Measurements from ENCODE around the gene UTP18. TPM values are rescaled to one million over a fixed set of nuclear protein-coding genes. Genes with fewer than 3 reads are reported as not detected.
"Not testable (repeated sequence)": the region's sequence is repeated elsewhere in the genome, so short reads cannot be mapped to it uniquely, and the experiment has no call there.

Gene UTP18
- total RNA-seq, 2 donors from 2014 or later, result 32.3 to 50.8 TPM

DNA sequence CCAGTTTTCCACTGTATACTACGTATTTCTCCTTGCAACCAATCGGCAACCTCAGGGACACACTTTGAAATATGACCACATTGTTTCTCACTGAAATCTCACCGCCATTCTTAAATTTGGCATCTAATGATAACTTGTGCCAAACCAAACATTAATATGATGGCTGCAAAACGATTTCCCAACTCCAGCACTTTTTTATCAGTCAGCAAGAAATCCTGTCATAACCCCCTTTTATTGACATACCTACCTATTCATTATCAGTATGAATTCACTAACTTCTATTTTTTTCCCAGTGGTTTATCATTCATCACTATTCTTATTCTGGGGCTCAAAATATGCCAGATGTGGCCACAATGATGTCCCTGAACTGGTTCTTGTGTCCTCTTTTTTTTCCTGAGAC is 16.3 kb upstream of the UTP18 start:
- ATAC-seq (no peak), DNase-seq (ENCODE audit: low spot score) (no peak)
- no peaks in the 10 kb centered on the region for H3K9me3 Mint-ChIP-seq
- peaks cover 31 to 36% of the 10 kb centered on the region in 2 donors for H3K4me1 Mint-ChIP-seq (ENCODE audit: low read depth in 2 of 2)
- H3K4me3 Mint-ChIP-seq, result no peak overlapping the region
- H3K27me3 Mint-ChIP-seq, result no peaks in the 10 kb centered on the region
- no peaks in the 10 kb centered on the region for H3K36me3 Mint-ChIP-seq
- H3K27ac Mint-ChIP-seq, result peak overlapping the region in 1 of 2 donors; percentile 2

DNA sequence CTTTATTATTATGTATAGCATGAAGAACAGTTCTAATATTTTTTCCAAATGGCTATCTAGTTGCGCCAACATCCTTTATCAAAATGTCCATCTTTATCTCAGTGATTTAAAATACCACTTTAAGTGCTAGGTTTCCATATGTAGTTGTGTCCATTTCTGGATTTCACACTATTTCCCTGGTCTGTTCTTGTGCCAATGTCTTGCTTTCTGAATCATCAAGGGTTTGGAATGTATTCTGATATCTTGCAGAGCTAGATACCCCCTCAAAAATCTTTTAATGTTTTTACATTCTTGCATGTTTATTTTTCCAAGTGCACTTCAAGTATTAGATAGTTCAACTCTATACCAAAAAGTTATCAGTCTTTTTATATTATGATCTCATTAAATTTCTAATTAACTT is 14.8 kb upstream of the UTP18 start:
- DNase-seq (ENCODE audit: low spot score), result no peak
- Mint-ChIP-seq H3K27me3 (no peaks in the 10 kb centered on the region), H3K4me3 (no peak overlapping the region), H3K9me3 (no peaks in the 10 kb centered on the region), H3K4me1 (ENCODE audit: low read depth in 2 of 2) (peaks cover 24 to 28% of the 10 kb centered on the region in 2 donors), H3K27ac (no peak overlapping the region), H3K36me3 (no peaks in the 10 kb centered on the region)
- ATAC-seq, result no peak

DNA sequence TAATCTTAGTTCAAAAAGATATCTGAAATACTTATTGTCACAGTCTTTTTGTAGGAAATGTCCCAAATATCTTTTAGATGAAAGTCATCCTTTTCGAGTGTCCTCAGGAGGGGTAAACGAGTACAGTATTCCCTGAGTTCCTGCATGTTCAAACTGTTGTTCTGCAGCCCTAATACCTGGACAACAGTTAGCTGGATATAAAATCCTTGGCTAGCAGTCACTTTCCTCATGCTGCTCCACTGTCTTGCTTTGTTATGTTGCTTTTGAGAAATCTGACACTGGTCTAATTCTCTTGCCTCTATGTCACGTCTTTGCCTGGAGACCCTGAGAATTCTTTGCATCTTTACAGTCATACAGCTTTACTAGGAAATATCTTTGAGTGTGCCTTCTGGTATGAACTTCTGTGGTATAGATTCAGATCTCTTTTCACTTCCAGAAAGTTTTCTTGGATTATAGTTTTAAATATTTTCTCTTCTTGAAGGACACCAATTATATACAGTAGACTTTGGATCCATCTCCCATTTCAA is 10.0 kb upstream of the UTP18 start:
- H3K27me3 Mint-ChIP-seq, result no peaks in the 10 kb centered on the region
- H3K4me3 Mint-ChIP-seq, result no peak overlapping the region
- peak overlapping the region in 1 of 2 donors; percentile 35 for H3K27ac Mint-ChIP-seq
- no peaks in the 10 kb centered on the region for H3K9me3 Mint-ChIP-seq
- no peak for DNase-seq (ENCODE audit: low spot score)
- ATAC-seq, result no peak
- peaks cover 19 to 21% of the 10 kb centered on the region in 2 donors for H3K4me1 Mint-ChIP-seq (ENCODE audit: low read depth in 2 of 2)
- H3K36me3 Mint-ChIP-seq, result peaks cover 14% of the 10 kb centered on the region

DNA sequence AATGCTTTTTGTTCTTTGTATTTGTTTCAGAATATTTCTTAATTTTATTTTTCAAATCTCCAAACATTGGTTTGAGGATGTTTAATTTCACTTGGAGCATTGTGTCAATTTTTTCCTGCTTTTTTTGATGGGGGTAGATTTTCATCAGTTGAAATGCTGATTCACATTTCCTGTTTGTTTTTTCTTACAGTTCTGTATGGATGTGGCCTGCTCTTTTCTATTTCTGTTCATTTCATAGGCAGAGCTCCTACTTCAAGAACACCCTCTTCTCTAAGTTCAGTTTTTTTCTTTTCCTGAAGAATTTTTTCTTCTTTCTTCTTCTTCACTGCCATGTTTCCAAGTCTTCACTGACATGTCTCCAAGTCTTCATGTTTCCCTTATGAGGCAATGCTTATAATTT is 9.3 kb upstream of the UTP18 start:
- no peaks in the 10 kb centered on the region for H3K27me3 Mint-ChIP-seq
- peaks cover 14% of the 10 kb centered on the region for H3K36me3 Mint-ChIP-seq
- no peaks in the 10 kb centered on the region for H3K9me3 Mint-ChIP-seq
- peak overlapping the region in 1 of 2 donors; percentile 35 for H3K27ac Mint-ChIP-seq
- H3K4me1 Mint-ChIP-seq (ENCODE audit: low read depth in 2 of 2), result peaks cover 21 to 23% of the 10 kb centered on the region in 2 donors
- DNase-seq (ENCODE audit: low spot score) (no peak), ATAC-seq (no peak)
- no peak overlapping the region for H3K4me3 Mint-ChIP-seq

DNA sequence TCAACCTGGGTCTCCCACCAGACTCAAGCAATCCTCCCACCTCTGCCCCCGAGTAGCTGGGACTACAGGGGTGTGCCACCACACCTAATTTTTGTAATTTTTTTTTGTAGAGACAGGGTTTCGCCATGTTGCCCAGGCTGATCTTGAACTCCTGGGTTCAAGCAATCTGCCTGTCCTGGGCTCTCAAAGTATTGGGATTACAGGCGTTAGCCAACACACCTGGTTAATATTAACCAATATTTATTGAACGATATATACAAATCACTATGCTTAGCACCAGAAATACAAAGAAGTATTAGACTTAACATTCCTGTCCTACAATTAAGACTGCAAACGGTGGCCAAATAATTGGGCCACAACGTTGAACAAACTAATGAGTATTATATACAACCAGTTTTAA is 4.7 kb upstream of the UTP18 start:
- Mint-ChIP-seq H3K4me1 (ENCODE audit: low read depth in 2 of 2) (peaks cover 29 to 48% of the 10 kb centered on the region in 2 donors), H3K36me3 (peaks cover 13% of the 10 kb centered on the region), H3K9me3 (no peaks in the 10 kb centered on the region), H3K27me3 (no peaks in the 10 kb centered on the region), H3K27ac (no peak overlapping the region), H3K4me3 (no peak overlapping the region)
- no peak for DNase-seq (ENCODE audit: low spot score)
- no peak for ATAC-seq

DNA sequence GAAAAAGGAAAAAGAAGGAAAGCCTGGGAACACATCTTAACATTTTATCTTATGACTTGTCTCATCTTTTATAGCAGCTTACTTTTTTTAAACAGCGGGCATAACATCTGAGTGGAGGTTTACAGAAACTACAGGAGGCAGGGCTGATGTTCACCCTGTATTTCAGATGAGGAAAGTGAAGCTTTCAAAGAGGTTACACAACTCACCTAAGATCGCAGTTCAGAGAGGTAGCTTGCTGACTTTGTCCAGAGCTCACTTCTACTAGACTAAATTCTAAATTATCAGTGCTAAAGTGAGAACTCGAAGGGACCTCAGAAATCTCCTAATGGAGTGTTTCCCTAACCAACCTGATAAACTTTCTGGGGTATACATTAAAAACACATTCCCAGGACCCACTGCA is 4.2 kb upstream of the UTP18 start:
- Mint-ChIP-seq H3K27ac (no peak overlapping the region), H3K9me3 (no peaks in the 10 kb centered on the region), H3K4me1 (ENCODE audit: low read depth in 2 of 2) (peaks cover 27 to 44% of the 10 kb centered on the region in 2 donors), H3K36me3 (peaks cover 9% of the 10 kb centered on the region), H3K27me3 (no peaks in the 10 kb centered on the region), H3K4me3 (no peak overlapping the region)
- ATAC-seq (no peak), DNase-seq (ENCODE audit: low spot score) (no peak)

DNA sequence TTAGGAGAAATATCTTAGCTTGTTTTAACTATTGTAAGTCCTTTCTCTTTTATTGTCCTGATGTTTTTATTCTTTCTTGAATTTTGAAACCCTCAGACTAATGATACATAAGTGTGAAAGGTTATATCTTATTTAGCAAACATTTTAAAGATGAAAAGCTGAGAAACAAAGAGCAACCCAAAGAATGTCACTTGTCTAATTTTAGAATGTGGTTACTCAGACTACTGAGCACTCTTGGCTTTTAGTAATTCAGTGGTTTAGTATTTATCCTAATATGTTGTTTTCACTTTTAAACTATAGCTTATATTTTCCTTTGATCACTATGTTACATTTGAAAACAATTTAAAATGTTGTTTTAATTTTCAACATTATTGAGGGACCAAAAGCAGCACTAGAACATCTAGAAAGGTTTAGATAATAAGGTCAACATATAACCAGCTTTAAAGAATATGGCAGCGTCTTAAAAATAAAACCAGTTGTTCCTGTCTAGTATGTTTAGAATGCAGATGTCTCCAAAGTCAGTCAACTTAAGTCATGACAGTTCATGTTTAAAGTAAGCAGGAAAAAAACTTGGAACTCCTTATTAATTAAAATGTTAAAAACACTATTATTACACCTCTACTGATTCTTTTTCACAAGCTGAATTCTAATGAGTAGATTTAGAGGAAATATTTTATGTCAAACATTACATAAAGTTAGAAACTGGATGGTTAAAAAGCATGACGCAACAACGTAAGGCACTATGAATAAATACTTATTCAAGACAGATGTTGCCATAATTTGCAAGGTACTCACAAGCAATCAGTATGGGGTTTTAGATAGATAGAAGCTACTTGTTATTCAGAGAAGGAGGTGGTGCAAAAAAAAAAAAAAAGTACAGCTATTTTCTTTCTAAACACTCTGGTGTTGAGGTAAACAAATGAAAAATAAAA is 2.9 kb upstream of the UTP18 start:
- peaks cover 30 to 51% of the 10 kb centered on the region in 2 donors for H3K4me1 Mint-ChIP-seq (ENCODE audit: low read depth in 2 of 2)
- peaks cover 12% of the 10 kb centered on the region for H3K36me3 Mint-ChIP-seq

DNA sequence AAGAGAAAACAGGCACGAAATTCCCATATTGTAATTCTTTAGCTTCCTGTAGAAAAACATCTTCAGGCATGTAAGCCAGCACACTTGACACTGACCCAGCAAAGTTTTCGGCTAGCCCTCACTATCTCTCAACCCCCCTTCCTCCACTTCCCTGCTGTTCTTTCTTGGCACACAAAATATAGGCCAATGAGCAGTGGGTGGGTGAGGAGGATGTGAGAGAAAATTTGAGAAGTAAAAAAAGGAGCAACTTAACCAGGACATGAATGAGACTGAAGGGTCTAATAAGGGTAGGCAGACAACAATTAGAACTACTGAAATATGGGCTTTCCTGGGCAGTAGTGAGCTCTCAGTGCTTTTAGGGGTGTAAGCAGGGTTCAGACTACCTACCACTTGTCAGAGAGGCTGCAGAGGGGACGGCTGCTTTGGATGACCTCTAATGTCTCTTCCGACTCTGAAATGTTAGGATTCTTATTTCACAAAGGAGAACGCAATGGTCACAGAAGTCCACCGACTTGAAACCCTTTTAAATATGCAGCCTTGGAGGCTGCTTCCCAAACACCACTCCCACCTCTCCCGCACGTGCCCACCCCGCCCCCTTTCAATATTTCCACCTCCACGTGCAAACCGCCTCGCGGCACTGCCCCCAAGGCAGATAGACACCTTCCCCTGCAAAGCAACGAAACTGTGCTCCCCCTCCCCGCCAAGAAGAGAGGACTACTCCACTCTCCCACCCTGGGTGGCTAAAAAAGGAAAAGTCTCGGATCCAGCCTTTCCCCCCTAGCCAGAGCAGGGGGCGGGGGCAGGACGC is 1.4 kb upstream of the UTP18 start:
- H3K9me3 Mint-ChIP-seq, result no peaks in the 10 kb centered on the region
- peak overlapping the region; percentile 89 for H3K4me3 Mint-ChIP-seq
- ATAC-seq (no peak), DNase-seq (ENCODE audit: low spot score) (no peak)
- no peaks in the 10 kb centered on the region for H3K27me3 Mint-ChIP-seq
- peaks cover 16% of the 10 kb centered on the region for H3K36me3 Mint-ChIP-seq
- peak overlapping the region; percentile 84 to 93 for H3K27ac Mint-ChIP-seq
- peaks cover 35 to 59% of the 10 kb centered on the region in 2 donors for H3K4me1 Mint-ChIP-seq (ENCODE audit: low read depth in 2 of 2)

More for the DNA sequence above, 2.9 kb upstream of the UTP18 start:
- Mint-ChIP-seq H3K27me3 (no peaks in the 10 kb centered on the region), H3K9me3 (no peaks in the 10 kb centered on the region), H3K4me3 (peak overlapping the region; percentile 89), H3K27ac (peak overlapping the region in 1 of 2 donors; percentile 84)
- DNase-seq (ENCODE audit: low spot score) (no peak), ATAC-seq (no peak)

DNA sequence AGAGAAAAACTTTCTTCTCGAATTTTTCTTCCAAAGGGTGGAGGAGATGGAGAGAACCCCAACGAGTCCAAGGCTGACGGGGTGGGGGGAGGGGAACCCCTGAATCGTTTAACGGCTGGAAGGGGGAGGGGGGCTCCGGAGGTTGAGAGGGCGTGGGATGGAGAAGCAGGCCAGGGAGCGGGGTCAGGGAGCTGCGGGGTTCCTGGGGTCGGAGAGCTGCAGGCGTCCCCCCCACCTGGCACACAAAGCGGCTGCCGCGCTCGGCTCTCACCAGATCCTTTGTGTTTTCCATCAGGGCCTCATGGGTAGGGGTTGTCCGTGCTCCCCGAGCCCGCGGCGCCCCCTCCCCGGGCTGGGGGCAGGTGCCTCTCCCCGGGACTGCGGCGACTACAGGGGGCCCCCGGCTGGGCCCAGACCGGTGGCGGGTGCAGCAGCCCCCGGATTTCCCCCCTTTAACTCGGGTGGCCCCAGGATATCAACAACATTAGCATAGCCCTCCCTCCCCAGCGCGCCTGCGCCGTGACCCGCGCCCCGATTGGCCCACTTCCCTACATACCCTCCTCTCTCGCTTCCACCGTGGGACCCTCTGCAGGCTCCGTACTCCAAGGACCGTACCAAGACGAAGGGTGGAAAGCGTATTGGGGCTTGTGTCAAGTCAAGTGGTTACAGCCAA is 646 bp upstream of the UTP18 start, which contains the start of gene MBTD1:
MBTD1 (minus strand) TSS at position 486 of the 673 bp plus-strand sequence. CDS start 34,888 bp downstream, outside the sequence.
- Mint-ChIP-seq H3K4me3 (peak within 1 kb of the TSS; percentile 89), H3K4me1 (ENCODE audit: low read depth in 2 of 2) (peaks cover 29 to 59% of the 10 kb centered on the region in 2 donors), H3K36me3 (peaks cover 16% of the 10 kb centered on the region), H3K27me3 (no peaks in the 10 kb centered on the region), H3K9me3 (no peaks in the 10 kb centered on the region), H3K27ac (peak within 1 kb of the TSS; percentile 93)
- ATAC-seq, result peak; percentile 93
- DNase-seq (ENCODE audit: low spot score), result peak; percentile 97

DNA sequence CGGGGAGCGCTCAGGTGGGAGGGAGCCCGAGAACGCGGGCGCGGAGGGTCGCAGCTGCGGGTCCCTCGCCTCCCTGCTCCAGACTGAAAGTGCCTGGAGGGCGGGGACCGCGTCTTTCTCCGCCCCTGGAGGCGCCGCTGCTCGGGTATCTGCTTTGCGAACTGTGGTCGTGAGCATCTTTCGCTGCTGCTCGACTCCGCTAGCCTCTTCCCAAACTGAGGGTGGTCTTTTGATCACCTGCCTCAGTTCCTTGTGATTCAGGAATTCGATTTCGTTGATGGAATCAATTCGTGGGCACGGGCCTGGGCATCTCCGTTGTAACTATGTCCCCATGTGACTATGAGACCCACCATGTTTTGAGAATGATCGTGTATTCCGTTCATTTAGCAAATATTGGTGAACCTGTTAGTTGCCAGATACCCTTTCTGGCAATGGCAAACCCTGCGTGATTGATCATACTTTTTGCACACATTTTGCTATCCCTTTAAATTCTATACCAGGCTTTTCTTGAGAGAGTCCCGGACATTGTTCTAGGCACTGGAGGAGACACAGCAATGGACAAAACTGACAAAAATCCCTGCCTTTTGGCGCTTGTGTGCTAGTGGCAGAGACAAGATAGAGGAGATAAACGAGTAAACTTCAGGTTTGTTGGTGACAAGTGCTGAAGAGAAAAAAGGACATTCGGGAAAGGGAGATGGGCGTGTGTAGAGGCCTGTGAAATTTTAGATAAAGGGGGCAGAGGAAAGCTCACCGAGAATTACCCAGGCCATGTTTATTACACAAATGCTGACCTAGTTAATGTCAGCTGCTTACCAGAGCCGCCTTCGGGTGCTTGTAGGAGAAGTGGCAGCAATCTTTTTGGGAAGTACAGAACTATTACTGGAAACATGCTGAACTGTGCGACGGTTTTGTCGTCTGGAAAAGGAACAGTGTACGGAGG is 948 bp downstream of the UTP18 start:
- peaks cover 24% of the 10 kb centered on the region for H3K36me3 Mint-ChIP-seq
- ATAC-seq (no peak), DNase-seq (ENCODE audit: low spot score) (no peak)
- H3K4me1 Mint-ChIP-seq (ENCODE audit: low read depth in 2 of 2), result peaks cover 28 to 60% of the 10 kb centered on the region in 2 donors
- H3K9me3 Mint-ChIP-seq, result no peaks in the 10 kb centered on the region
- H3K4me3 Mint-ChIP-seq, result peak overlapping the region; percentile 89
- no peaks in the 10 kb centered on the region for H3K27me3 Mint-ChIP-seq
- peak overlapping the region; percentile 76 to 93 for H3K27ac Mint-ChIP-seq

DNA sequence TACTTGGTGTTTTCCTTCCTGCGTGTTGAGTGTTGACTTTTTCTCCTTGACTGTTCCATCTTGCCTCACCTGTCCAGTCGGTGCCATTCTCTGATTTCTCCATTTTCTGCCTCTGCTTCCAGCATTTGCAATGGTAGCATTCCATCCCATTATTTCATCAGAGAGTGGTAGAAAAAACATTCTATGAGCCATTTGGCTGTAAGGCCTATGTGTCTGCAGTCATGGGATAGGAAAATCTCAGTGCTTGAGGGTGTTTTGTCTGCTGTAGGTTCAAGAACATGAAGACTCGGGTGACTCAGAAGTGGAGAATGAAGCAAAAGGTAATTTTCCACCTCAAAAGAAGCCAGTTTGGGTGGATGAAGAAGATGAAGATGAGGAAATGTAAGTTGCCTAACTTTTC is 2.7 kb downstream of the UTP18 start:
- Mint-ChIP-seq H3K27ac (peak overlapping the region; percentile 7 to 61), H3K4me3 (peak overlapping the region; percentile 89), H3K27me3 (no peaks in the 10 kb centered on the region), H3K36me3 (peaks cover 32% of the 10 kb centered on the region), H3K9me3 (no peaks in the 10 kb centered on the region), H3K4me1 (ENCODE audit: low read depth in 2 of 2) (peaks cover 28 to 49% of the 10 kb centered on the region in 2 donors)
- DNase-seq (ENCODE audit: low spot score) (no peak), ATAC-seq (no peak)

DNA sequence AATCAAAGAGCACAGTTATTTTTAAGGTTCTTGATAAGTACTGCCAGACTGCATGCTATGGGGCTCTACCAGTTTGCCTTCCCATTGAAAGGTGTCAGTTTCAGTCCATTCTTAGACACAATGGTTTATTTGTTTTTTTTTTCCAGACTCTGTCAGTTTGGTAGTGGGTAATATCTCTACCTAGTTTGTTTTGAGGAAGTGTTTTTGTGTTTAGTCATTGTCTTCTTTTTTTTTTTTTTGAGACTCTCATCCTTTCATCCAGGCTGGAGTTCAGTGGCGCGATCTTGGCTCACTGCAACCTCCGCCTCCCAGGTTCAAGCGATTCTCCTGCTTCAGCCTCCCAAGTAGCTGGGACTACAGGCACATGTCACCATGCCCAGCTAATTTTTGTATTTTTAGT is 4.1 kb downstream of the UTP18 start:
- not testable (repeated sequence) for H3K27ac Mint-ChIP-seq, H3K27me3 Mint-ChIP-seq

More for the DNA sequence above, 4.1 kb downstream of the UTP18 start:
- Mint-ChIP-seq H3K4me1 (ENCODE audit: low read depth in 2 of 2) (peaks cover 23 to 38% of the 10 kb centered on the region in 2 donors), H3K36me3 (peaks cover 36% of the 10 kb centered on the region)
- DNase-seq (ENCODE audit: low spot score); H3K4me3 Mint-ChIP-seq; ATAC-seq; H3K9me3 Mint-ChIP-seq: not testable (repeated sequence)

Measured in natural killer cell treated with Interleukin-12 subunit alpha and Interleukin-12 subunit beta and Interleukin-15 and Interleukin-18, amount 100 ng/mL, for 72 hours (primary cell).